Embryonic facial prominence (tissue), 1 donor: Measurements from ENCODE around the gene DNAH3.
"Not testable (repeated sequence)": the region's sequence is repeated elsewhere in the genome, so short reads cannot be mapped to it uniquely, and the experiment has no call there.

Source experiments
- DNase-seq: peaks from one replicate; pipeline ENCODE4 v3.0.0-alpha.2; 2016; ENCODE audit errors: extremely low spot score

Gene DNAH3

DNA sequence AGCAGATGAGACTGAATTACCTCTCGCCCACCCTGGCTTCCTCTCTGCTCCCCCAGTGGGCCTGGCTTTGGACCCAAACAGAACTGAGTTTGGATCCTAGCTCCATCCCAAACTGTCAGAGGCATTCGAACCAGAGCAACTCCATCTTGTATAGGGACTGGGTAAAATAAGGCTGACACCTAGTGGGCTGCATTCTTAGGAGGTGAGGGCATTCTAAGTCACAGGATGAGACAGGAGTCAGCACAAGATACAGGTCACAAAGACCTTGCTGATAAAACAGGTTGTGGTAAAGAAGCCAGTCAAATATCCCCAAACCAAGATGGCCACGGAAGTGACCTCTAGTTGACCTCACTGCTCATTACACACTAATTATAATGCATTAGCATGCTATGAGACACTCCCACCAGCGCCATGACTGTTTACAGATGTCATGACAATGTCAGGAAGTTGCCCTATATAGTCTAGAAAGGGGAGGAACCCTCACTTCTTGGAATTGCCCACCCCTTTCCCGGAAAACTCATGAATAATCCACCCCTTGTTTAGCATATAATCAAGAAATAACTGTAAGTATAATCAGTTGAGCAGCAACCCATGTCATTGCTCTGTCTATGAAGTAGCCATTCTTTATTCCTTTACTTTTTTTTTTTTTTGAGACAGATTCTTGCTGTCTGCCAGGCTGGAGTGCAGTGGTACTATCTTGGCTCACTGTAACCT lies 205.6 kb downstream of the DNAH3 start:
- DNase-seq, result no peak

DNA sequence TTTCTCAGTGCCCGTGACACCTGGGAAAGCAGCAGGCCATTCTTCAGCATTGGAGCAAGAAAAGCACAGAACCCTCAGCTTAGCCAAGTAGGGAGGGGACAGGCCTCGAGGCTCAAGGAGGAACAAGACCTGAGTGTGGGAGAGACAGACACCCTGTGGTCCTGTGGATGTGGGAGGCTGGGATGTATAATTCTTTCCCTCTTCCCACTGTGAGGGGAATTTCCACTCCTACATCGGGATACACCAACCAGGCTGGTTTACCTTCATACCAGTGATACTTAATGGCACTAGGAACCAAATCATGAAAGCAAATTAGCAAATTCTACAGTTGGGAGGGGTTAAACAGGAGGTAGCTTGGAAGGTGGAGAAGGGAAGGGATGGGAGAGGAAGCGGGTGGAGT lies 208.4 kb downstream of the DNAH3 start:
- DNase-seq, result no peak

DNA sequence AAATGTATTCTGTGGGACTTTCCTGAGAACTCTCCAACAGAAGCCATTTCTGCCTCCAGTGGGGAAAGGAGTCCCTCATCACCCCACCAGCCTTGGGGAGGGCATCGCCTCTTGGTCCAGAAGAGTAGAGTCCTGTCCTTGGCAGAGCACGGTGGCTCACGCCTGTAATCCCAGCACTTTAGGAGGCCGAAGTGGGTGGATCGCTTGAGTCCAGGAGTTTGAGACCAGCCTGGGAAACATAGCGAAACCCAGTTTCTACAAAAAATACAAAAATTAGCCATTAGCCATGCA lies 209.1 kb downstream of the DNAH3 start:
- DNase-seq, result no peak

DNA sequence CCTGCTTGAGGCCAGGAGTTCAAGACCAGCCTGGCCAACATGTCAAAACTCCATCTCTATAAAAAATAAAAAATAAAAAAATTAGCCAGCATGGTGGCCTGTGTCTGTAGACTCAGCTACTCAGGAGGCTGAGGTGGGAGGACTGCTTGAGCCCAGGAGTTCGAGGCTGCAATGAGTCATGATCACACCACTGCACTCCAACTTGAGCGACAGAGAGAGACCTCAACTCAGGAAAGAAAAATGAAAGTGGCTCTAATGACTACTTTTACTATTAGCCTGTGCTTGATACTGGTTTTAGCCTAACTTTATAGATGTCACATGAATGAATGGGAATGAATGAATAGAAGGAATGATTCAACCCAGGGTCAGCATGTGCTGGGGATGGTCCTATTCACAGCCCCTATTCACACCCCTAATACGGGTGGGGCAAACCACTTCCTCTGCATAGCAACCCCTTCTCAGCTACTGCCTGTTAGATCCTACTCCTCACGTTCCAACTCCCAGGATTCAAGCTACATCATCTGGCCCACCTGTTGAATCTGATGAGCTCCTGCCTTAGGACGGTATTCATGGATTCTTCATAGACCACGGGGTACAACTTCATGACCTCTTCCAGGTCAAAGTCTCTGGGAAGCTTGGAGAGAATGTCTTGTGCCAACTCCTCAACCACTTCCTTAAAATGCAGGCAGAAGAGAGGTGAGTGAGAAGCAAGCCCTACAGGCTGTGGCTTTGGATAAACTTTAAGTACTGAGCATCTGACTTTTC lies 209.6 kb downstream of the DNAH3 start:
- no peak for DNase-seq

DNA sequence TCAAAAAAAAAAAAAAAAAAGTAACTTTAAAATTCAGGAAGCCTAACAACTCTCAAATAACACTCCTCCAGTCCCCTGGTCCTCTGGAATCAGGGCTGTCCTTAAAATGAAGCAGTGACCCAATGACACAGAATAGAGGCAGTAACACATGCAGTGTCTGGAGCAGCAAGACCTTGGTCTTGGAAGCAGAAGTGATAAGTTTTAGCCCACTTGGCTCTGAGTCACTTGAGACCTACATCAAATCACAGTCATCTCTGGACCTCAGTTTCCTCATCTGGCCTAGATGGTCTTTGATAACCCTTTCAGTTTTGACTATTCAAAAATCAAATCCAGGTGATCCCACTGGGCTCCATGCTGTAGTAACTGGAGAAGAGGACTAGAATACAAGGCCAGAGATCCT lies 211.0 kb downstream of the DNAH3 start:
- no peak for DNase-seq

DNA sequence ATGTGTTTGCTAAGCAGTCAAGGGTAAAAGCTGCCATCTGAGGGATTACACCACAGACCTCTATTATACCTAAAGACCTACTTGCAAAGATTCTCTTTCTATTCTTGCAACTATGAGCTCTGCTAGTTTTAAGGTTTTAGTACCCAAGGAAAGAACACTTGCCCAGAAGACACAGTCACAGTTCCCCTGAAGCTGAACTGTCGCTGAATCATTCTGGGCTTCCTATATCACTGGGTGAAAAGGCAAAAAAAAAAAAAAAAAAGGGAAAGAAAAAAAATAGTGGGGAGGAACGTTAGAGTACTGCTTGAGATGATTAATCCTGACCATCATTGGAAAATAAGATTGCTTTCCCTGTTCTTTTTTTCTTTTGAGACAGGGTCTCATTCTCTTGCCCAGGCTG lies 212.2 kb downstream of the DNAH3 start:
- no peak for DNase-seq

DNA sequence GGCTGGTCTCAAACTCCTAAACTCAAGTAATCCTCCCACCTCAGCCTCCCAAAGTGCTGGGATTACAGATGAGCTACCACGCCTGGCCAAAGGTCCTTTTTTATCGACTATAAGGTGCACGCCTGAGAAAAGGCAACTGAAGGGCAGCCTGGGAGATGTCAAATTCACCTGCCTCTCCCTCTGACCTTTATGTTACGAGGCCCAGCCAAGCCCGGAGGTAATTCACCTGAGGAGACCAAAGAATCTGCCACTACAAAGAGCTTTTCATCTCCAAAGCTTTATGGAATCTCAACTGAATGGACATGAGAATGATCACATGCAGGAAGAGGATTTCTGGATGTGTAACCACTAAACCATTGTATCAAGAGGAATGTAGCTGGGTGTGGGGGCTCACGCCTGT lies 212.9 kb downstream of the DNAH3 start:
- DNase-seq, result no peak

DNA sequence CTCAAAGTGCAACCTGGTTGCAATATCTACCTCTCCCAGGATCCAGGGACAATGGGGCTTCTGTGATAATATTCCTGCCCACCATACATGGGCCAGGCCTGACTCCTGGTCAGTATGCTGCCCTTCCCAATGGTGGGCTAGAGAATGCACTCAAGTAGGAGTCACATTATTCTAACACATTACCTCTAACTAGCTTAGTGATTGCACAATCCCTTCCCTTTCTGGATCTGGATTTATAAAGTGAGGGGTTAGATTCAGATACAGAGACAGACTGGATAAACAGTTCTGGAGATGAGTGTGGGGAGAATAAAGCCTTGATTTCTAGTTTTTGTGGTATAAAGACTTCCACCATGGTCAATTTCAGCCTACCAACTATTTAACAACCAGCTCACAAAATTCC lies 217.1 kb downstream of the DNAH3 start:
- no peak for DNase-seq

DNA sequence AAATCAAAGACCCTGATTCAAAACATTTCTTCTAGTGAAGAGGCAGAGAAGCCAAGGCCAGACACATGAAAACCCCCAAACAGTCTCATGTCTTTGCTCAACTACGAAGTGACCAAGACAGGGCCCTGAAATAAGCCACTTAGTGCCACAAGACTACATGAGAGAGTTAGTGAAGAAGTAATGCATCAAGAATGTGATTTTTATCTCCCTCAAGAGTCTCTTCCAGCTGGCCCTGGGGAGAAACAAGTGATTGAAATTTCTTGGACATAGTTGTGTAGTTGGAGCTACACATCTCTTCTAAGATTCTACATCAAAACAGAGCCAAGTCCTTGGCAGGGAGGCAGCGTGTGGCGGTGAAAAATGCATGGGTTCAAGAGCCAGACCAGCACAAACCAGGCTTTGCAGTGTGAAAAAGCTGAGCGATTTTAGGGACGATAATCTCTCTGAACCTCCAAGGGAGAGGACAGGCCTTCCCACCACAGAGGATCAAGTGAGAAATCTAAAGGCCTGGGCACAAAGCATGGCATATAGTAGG lies 219.5 kb downstream of the DNAH3 start:
- DNase-seq, result no peak

DNA sequence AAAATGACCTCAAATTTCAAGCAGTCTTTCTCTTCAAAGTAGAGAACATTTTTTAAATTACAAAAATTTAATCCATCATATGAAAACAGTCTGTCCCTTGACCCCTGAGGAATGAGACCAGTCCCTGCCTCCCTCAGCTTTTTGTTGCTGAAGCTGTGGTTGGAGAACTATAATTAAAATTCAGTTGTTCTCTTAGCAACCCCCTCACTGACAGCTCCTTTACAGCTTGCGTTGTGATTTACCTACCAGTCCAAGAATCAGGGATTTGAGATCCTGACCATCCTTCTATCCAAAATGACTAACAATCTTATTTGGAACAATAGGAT lies 220.3 kb downstream of the DNAH3 start:
- no peak for DNase-seq

DNA sequence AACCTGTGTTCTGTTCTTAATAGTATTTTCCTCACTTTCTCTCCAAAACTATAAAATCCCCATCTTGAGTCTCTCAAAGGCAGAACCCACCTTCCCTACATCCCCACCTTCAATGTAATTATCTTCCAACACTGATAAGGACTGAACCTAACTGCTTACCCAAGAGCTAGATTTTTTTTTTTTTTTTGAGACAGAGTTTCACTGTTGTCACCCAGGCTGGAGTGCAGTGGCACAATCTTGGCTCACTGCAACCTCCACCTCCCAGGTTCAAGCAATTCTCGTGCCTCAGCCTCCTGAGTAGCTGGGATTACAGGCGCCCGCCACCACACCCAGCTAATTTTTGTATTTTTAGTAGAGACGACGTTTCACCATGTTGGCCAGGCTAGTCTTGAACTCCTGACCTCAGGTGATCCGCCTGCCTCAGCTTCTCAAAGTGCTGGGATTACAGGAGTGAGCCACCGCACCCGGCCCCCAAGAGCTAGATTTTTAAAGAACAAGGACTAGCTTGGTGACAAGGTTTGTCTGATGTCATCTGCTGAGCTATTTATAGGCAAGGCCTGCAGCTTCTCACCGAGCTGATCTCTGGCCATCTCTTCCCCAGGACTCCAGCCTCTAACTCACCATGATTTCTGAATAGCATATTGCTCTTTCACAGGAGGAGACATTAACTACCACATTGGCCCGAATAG lies 220.8 kb downstream of the DNAH3 start:
- DNase-seq, result not testable (repeated sequence)

DNA sequence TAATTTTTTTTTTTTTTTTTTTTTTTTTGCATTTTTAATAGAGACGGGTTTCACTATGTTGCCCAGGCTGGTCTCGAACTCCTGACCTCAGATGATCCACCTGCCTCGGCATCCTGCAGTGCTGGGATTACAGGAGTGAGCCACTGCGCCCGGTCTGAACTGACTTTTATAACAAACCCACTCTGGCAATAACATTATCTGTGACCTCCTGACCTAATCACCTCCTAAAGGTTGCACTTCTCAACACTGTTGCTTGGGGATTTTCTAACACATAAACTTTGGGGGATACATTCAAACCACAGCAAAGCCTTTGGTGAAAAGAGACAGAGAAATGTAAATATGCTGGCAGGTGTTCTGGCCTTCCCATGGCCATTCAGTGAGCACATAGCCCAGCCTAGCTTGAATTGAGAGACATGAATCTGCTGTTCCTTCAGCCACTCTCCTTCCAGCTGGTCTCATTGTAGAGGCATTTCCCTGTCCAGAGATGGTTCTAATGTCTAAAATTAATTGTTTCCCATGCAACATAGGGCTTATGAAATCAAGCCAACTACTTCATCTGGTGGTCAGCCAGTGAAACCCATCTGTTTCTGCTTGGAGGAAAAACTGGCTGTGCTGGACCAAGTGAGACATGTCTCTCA lies 221.8 kb downstream of the DNAH3 start:
- no peak for DNase-seq

DNA sequence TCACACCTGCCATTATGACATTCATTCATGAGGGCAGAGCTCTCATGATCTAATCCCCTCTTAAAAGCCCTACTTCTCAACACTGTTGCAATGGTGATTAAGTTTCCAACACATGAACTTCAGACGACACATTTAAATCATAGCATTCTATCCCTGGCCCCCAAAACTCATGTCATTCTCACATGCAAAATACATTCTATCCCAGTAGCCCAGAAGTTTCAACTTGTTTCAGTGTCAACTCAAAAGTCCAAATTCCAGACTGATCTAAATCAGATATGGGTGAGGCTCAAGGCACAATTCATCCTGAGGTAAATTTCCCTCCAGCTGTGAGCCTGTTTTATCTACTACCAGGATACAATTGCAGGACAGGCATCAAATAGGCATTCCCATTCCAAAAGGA lies 224.9 kb downstream of the DNAH3 start:
- DNase-seq, result no peak

DNA sequence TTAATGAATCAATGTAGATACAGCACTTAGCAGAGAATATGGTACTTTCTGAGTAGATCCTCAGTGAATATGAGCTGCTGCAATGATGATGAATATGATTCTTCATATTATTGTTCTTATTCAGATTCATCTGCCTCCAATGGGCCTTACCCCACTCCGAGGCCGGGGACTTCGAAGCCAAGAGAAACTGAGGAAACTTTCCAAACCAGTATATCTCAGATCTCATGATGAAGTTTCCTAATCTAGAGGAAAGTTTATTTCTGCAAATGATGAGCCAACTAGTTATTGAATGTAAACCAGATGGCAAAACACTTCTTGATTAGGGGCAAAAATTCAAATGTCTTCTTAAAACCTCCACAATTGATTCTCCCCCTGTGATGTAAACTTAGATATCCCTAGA lies 226.8 kb downstream of the DNAH3 start:
- DNase-seq, result no peak

DNA sequence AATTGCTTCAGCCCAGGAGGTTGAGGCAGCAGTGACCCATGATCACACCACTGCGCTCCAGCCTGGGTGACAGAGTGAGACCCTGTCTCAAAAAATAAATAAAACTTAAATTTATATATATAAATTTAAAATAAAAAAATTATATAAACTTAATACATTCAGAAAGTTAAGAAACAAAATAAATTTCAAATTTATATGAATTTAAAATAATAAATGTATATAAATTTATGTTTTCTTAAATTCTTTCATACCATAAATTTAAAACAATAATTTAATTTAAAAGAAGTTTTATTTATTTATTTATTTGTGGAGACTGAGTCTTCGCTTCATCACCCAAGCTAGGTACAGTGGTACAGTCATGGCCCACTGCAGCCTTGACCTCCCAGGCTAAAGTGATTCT lies 229.8 kb downstream of the DNAH3 start:
- no peak for DNase-seq

DNA sequence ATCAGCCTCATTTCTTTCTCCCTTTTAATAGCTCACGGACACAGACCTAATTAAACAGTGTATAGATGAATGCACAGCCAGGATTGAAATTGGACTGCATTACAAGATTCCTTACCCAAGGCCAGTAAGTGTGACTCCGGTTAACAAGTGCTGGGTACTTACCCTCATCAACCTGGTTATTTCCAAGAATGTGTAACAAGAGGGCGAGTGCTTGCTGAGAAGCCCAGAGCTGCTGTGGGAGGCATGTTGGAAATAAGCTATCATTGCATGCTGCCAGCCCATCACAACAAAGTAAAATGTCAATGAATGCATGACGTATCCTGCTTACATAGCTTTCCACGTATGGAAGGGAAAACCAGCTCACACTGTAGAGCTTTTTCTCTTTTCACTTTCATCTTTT lies 230.6 kb downstream of the DNAH3 start:
- DNase-seq, result no peak

DNA sequence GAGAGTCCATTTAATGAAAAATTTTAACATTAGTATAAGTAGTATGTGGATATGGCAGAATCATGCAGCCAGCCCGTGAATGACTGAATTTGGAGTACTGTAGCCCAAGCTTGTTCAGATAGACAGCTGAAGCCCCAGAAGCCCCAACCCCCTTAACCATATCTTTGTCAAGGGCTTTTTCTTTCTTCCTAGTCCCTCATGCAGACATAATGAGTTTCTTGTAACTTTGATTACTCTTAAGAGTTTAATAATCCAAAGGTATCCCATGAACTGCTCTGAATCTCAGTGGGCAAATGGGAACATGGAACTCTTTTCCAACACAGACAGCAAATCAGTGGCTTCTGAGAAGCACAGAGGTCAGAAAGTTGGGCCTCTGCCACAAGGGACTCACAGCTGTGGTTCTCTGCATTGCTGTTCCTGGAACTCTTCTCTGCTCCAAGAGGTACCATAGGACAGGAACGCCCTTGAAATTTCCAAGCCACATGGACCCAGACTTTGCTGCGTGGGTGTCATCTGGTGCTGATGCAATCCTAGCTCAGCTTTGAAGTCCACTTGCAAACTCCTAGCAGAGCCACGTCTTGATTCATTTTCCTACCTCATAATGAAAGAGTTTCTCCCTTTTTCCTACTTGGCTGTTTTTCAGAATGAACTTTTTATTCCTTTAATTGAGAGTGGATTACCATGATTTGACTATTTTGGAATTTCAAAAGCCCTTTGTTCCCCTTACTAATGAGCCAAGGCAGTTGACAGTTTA lies 232.0 kb downstream of the DNAH3 start:
- DNase-seq, result no peak

DNA sequence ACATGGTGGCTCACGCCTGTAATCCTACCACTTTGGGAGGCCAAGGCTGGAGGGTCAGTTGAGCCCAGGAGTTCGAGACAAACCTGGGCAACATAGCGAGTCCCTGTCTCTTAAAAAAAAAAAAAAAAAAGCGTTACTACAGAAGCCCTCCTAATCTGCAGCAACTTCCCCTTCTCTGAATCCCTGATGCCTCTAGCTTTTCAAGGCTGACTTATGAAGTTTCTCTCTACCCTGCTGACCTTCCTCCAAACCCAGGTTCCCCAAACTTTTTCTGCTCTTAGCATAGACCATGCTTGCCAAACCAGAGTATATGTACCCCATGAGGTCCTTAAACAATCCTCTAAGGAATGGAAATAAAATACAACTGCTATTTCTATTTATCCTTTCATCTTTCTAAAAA lies 233.7 kb downstream of the DNAH3 start:
- no peak for DNase-seq

DNA sequence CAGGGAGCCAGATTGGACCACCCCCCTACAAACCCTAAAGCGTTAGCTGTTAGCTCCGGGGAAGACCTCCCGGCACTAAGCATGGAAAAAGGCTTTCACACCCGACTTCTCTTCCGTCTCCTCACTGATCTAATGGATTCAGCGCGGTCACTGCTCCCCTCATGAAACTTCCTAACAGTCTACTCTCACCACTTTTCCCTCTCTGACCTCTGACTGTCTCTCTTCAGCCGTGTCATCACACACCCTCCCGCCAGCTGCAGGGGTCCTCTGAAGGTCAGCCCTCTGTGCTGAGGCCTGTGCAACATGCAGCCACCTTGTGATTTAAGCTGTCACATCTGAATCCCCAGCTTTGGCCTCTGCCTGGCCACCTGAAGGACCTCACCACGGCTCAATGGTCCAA lies 234.4 kb downstream of the DNAH3 start:
- no peak for DNase-seq

DNA sequence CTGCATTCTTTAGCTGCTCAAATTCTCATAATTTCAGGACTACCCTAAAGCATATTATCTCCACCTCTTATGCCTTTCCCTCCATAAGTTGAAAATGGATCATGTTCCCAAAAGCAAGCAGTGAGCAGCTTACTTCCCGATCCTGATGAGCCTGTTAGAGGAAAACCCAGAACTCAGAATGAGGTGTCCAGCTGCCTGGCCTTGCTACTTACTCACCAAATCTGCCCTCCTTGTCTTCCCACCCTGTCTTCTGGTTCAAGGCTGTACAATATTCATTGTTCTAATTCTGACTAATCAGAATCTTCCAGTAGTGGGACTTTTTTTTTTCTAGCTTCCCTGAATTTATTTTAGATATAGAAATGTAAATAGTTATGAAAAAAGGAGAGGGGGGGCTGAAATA lies 239.3 kb downstream of the DNAH3 start:
- no peak for DNase-seq

DNA sequence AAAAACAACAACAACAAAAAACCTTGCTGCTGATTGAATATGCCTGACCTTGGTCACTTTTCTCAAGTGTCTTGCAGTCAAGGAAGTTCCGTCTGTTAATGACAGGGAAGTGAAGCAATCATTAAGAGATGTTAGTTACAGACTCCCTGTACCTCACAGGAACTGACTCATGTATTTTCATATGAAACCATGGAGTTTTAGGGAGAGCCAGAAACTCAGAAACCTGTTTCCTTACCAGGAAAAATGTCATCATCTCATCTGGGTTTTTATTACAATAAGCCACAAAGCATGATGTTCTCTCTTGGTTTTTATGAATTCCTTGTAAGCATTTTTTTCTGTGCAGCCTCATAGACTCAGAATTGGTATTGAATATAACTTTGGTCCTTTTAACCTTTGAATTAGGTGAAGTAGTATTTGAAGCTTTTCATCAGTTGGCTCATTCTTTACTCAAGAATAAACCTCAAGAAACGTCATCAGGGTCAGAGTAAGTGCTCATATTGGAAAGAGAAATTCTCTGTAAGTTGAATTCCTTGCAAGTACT lies 239.8 kb downstream of the DNAH3 start:
- no peak for DNase-seq
